Activated gamma-delta T cell treated with anti-CD3 and anti-CD28 coated beads, Interleukin-2, amount 50 U/mL, for 16 hours (primary cell): ENCODE measurements around the gene CD81.
"Not testable (repeated sequence)": the region's sequence is repeated elsewhere in the genome, so short reads cannot be mapped to it uniquely, and the experiment has no call there.

Source experiments
- DNase-seq: peaks from one replicate; pipeline ENCODE4 v3.0.0-alpha.2; 2020; ENCODE audit warnings: low read depth

The CD81 gene

DNA sequence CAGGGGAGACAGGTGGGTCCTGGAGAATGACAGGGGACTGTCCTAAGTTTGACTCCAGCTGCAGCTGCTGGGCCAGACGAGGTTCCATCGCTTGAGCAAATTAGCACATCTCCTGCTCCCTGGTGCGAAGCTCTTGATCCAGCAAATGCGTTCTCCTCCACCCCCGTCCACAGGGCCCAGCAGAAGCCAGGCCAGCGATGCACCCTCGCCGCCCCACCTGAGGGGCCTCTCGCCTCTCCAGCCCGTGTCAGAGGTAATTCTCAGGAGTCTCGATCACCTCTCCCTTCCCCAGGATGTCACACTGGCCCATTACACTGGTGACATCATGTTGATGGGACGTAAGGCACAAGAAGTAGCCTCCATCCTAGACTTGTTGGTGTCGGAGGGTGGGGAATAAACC is 19.5 kb upstream of the CD81 start:
- not testable (repeated sequence) for DNase-seq

DNA sequence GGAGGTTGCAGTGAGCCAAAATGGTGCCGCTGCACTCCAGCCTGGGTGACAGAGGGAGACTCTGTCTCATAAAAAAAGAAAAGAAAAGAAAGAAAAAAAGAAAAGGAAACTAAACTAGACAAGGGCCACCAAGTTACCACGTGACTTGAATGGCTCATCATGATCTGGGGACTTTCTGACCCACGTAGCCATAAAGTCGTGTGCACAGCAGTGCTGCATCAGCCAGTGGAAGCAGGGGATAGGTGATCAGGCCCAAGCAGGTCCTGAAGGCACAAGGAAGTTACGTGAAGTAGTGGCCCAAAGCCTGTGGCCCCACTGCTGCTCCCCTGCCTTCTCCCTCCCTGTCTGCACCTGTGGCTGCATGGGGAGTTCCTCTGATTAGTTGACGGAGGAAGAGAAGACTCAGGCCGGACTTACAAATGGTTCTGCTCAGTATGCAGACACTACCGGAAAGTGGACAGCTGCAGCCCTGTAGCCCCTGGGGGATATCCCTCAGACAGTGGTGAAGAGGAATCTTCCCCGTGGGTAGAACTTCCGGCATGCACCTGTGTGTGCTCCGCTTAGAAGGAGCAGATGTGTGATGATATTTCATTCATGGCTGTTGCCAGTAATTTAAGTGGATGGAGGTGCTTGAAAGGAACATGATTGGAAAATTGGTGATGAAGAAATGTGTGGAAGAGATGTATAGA is 18.2 kb upstream of the CD81 start:
- DNase-seq, result no peak

DNA sequence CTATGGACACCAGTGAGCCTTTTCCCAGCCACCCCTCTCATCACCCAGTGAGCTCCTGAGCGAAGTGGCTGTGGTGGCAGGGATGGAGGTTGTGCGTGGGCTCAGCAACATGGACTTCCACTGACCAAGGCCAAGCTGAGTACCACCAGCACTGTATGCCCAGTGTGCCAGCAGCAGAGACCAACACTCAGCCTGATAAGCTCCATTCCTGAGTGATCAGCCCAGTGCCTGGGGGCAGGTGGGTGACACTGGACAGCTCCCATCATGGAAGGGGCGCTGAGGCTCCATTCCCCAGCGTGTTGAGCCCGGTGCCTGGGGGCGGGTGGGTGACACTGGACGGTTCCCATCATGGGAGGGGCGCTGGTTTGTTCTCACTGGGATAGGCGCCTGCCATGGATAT is 17.6 kb upstream of the CD81 start:
- no peak for DNase-seq

DNA sequence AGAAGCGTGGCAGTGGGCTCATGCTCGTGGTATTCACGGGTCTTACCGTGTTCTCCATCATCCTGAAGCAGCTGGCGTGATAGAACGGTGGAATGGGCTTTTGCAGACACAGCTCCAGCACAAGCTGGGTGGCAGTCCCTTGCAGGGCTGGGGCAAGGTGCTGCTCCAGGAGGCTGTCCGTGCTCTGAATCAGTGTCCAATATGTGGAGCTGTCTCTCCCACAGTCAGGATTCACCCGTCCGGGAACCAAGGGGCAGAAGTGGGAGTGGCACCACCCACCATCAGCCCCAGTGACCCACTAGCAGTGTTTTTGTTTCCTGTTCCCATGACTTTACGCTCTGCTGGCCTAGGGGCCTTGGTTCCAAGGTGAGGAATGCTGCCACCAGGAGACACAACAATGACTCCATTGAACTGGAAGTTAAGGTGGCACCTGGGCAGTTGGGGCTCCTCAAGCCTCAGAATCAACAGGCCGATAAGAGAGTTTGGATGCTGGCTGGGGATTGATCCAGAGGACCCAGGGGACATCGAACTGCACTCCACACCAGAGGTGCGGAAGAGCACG is 16.9 kb upstream of the CD81 start:
- no peak for DNase-seq

DNA sequence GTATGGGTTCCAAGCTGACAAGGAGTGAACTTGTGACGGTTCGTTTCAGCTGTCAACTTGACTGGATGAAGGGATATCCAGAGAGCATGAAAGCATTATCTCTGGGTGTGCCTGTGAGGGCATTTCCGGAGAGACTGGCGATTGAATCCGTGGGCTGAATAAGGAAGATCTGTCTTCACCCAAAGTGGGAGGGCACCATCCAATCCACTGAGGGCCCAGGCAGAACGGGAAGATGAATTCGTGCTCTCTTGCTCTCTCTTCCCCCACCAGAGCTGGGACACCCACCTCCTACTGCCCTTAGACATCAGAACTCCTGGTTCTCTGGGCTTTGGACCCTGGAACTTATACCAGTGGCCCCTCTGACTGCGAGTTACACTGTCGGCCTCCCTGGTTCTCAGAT is 15.5 kb upstream of the CD81 start:
- no peak for DNase-seq

DNA sequence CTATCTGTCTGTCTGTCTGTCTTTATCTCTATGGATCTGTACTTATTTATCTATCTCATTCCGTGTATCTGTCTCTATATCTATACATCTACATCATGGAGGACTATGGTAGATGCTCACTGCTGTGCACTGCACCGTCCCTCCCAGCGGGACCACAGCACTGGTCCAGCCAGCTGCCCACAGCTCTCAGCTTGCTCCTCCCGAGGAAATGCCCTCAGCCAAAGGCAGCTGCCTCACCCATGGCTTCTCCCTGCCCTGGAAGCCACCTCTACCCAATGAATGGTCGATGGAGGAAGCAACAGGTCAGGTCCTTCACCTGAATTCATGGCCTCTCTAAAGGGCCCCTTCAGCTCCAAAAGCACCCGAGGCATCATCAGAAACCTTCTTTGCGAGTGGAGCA is 14.7 kb upstream of the CD81 start:
- no peak for DNase-seq

DNA sequence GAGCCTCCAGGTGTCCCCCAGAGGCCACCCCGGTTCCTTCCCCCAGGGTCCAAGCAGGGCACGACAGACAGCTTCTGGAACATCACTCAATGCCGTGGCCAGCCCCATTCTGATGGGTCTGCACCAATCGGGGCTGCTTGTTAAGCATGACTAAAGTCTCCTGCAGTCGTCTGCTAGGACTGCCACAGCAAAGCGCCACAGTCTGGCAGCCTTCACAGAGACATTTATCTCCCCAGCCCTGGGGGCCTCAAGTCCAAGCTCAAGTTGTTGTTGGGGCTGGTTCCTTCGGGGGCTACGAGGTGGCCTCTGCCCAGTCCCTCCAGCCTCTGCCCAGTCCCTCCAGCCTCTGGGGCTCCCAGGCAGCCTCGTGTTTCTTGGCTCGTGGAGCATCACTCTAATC is 14.0 kb upstream of the CD81 start:
- DNase-seq, result no peak

DNA sequence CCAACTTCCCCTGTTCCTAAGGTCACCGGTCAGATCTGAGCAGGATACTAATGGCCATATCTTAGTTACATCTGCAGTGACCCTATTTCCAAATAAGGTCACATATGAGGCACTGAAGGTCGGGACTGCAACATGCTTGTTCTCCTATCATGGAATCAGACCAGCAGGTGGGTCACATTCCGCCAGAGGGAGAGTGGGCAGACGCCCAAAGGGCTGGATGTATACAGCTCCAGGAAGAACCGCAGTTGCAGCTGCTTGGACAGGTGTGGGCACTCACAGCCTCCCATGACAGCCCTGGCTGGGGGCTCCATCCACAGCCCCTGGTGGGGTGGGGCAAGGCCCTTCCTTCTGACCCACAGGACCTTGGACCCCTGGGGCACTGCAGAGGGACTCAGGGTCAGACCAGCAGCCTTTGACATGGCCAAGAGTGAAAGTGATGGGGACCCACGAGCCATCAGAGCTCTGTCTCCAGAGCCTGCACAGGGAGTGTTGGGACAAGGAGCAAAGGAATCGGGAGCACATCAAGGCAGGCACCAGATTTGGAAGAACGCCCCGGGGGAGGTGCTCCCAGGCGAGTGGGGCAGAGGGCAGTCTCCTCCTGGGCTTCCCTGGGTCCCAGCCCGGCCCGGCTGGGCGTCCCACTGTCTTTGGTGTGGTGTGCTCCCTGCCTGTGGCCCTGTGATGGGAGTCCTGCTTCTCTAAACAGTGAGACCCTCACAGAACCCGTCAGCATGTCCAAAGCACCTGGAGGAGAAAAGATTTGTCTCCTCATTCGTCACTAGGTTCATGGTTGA is 13.3 kb upstream of the CD81 start:
- no peak for DNase-seq

DNA sequence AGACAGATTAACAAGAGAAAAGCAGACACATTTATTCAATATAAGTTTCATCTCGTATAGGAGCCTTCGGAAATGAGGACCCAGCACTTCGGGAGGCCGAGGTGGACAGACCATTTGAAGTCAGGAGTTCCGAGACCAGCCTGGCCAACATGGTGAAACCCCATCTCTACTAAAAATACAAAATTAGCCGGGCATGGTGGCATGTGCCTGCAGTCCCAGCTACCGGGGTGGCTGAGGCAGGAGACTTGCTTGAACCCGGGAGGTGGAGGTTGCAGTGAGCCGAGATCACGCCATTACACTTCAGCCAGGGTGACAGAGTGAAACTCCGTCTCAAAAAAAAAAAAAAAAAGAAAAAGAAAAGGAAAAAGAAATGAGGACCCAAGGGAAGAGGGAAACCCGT is 12.7 kb upstream of the CD81 start:
- not testable (repeated sequence) for DNase-seq

DNA sequence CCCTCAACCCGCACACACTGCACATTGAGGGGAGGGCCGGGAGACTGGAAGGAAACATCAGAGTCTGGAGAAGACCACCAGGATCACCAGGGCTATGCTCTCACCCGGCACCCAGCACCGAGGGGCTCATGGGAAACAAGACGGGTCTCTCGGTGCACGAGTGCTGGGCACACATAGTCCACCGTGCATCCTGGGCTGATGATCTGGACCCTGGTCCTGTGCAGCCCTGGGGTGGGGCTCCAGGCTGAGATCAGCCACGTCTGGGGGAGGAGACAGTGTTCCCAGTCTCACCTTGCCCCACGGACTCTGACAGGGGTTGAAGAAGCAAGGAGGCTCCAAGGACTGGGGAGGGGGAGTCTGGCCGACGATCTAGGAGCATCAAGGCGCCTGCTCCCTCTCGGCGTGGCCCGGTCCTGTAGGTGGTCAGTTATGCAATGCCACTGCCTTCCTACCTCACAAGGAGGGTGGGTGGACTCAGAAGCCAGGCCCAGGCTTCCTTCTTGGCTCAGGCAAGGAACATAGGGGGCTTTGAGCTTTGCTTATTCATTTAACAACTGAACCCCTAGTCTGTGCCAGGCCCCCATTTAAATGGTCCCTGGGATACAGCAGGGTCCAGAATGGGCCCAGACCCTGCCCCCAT is 11.4 kb upstream of the CD81 start:
- no peak for DNase-seq

DNA sequence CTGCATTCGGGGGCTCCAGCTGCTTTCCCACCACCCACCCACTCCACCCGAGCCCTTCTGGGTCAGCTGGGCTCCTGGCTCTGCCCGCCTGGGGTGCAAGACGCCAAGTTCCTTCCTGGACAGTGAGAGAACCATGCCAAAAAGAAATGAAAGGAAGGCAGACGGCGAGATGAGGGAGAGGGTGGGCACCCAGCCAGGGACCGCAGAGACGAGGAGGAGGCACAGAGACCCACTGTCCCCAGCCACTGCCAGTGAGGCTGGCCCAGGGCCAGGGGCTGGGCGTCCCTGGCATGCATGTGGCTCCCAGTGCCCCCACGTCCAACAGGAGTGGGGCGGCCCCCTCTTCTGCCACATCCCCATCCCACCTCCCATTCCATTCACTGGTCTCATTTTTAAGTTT is 10.8 kb upstream of the CD81 start:
- DNase-seq, result no peak

DNA sequence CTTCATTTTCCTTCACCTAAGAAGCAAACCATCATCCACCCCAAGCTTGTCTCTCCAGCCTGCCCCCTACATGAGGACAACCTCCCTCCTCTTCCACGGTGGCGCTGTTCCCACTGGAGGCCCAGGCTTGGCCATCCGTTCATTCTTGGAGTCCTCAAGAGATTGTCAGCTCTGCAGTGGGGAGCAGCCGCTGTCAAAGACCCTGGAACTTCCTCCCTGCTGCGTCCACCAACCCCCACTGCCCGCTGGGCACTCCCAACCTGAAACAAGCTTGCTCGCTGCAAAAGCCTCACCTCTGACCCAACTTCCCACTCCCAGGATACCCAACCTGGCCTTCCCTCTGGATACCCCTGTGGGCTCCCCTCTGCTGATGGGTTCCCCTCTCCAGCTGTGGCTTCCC is 10.4 kb upstream of the CD81 start:
- no peak for DNase-seq

DNA sequence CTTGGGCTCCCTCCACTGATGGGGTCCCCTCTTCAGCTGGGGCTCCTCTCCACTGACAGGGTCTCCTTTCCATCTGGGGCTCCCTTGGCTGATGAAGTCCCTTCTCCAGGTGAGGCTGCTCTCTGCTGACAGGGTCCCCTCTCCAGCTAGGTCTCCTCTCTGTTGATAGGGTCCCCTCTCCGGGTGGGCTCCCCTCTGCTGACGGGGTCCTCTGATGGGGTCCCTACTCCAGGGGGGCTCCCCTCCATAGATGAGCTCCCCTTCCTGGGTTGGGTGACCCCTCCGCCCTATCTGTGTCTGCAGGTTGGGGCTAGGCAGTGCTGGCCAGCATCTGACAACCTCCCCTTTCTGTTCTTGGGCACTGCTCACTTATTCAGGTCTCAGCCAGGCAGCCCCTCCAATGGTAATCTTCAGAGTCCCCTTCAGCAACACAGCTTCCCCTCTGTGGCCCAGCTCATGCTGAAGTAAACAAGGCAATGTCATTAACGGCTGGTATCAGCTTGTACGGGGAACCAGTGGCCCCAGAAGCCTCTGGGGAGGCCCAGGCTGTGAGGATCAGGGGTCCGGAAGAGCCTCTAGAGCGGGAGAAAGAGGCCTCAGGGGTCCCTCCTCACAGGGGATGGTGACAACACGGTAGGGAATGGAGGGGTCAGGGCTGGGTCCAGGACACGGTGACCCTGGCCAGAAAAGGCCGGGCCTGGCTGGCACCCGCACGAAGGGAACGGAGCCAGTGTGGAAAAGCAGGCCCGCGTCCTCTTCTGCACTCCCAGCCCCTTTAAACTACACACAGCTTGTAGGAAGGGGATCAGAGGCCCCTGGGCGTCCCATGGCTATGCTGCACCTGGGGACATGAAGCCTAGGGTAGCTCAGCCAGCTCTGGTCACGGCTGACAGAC is 9.6 kb upstream of the CD81 start:
- DNase-seq, result no peak

DNA sequence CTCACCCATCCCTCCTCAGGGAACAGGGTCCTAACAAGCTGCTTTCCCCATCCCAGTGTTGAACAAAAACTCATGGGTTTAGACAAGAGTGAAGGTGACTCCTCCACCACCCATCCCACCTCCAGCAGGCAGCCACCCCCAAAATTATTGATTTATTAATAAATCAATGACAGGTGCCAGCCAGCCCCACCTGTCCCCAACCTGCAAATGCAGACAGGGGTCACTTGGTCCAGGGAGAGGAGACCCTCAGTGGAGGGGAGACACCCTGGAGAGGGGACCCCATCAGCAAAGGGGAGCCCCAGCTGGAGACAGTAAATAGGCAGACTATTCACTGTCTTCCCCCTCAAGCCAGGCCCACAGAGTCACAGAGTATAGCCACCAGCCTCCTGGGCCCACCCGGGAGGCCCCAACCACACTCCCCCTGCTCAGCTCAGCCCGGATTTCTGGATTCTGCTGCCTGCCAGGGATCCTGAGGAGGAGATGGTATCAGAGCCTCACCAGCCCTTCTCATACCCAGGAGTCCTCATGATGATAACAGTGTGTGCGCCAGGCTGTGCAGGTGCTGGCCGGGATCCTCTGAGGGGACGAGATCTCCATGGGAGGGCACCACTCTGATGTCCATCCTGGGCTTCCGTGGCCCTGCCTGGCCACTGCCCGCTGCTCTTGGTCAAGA is 8.8 kb upstream of the CD81 start:
- no peak for DNase-seq

DNA sequence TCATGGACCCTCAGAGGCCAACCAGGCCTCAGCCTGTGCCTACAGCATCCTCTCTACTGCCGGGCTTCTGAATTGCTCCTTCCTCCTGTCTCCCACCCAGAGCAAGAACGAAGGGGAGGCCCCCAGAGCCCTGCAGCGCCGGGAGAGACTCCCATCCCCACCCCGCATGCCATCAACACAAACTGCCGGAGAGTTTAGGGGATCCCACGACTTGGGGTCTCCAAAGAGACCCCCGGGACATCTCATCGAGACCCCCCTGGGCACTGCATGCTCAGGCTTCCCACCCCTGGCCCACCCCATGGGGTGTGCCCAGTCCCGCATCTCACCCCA is 8.3 kb upstream of the CD81 start:
- DNase-seq, result no peak

DNA sequence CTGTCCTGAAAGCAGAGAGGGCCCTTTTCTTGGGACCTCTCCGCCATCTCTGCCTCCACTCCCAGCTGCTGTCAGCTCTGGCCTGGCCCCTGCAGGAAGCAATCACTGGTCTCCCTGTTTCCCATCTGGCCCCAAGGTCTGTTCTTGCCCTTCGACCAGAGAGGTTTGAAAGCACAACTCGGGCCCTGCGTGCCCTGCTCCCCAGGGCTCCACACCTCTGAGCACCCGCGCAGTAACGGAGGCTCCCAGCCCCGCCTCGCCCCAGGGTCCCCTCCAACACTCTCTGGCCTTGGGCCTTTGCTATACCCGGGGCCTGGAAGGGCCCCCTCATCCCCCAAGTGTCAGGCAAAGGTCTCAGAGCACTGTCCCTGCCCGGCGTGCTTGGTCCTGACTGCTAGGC is 7.8 kb upstream of the CD81 start:
- DNase-seq, result no peak

DNA sequence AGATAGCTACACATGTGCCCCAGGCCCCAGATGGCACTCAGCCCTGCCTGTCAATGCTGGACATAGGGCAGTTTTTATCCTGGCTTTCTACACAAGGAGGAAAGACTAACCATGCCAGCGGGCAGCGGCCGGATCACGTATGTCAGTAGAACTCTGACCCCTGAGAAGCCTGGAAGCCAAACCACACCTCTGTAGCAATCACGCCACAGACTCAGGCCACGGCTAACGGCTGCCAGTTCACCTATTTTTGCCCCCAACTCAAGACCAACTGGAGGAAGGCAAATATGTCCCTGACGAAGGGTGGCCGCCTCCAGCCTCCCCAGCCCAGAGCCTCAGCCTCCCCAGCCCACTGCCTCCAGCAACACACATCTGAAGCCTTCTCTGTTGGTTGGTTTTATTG is 7.2 kb upstream of the CD81 start:
- no peak for DNase-seq

DNA sequence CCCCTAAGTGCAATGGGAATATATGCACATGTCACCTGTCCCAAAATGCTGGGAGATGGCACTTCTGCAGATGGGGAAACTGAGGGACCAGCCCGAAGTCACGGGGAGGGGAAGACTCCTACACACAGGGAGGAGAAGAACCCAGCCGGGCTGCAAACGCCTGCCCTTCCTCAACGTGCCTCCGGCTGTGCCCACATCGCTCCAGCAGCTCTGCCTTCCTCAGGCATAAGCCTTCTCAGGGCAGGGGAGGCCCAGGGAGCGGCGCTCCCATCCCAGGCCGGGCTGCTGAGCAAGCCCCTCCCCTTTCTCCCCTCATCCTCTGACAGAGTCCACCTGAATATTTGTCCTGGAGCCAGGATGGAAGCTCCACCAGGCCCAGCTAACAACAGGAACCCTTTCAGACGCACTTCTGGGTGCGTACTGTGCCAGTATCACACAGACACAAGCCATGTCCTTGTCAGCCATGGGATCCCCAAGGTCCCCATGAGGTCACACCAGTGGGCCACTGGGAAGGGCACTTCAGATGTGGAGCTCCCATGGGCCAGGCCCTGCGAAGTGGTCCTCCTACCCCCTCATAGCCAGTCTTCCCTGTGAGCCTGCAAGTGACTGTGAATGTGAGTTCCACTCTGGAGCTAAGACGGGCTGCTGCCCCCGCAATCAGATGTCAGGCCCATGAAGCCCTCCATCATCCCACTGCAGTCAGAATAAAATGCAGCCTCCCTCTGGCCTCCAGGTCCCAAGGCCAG is 2.5 kb upstream of the CD81 start:
- DNase-seq, result no peak

DNA sequence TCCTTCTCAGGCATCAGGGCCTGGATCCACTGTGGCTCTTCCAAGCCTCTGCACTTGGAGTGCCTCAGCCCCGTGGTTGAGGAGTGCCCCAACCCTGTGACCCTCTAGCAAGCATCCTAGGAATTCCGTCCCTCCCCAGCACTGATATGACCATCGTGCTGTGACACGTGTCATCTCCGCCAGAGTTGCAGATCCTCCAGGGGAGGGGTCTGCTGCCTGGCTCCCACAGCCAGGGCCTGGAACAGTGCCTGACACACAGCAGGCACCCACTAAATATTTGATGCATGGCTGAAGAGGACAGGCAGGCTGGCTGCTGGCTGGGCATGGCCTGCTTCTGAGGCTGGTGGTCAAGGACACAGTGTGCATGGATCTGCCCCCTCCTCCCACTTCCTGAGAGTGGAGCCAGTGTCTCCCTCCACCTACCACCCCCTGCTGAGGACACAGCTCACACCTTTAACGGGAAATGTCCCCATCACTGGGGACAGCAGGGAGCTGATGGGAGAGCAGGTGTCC is 1.7 kb upstream of the CD81 start:
- DNase-seq, result no peak

DNA sequence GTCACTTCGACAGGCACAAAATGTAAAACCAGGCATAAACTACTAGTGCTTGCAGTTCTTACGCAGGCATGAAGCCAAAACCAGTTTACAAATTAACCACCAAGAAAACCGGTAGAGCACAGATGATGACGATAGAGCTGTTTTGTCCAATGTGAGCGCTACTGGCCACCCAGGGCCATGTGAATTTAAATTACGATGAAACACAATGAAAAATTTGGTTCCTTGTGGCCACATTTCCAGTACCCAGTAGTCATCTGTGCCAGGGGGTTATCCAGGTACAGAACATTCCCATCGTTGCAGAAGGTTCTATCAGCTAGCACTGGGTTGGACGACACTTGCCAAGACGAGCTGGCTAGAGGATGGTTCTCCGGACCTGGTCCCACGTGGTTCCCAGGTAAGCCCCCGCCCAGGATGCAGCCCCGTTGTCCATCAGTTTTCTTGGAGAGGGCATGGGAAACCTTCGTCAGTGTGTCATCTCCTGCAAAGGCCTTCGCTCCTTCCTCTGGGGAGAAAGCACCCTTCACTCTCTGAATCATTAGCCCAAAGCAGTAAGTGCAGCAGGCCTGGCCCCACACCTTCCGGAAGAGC is 1.1 kb upstream of the CD81 start:
- no peak for DNase-seq
